HepG2 (cell line): ENCODE measurements around the gene ACOT8. TPM values are rescaled to one million over a fixed set of nuclear protein-coding genes. Genes with fewer than 3 reads are reported as not detected.
A peak's percentile ranks its signal among the peaks of the same experiment; 100 is the strongest.

Experiments used
- CERS6 ChIP-seq: sonication (generic); formaldehyde crosslinking; IDR thresholded peaks from 2 replicates; pipeline ENCODE4 v1.5.0; 2020; ENCODE audit warnings: missing genetic modification reagents
- DMAP1 ChIP-seq: IDR thresholded peaks from 2 replicates; pipeline ENCODE4 v1.6.1; 2016
- HNF4A ChIP-seq: sonication (generic); formaldehyde crosslinking; IDR thresholded peaks from 2 replicates; pipeline ENCODE4 v1.4.0; 2020; ENCODE audit warnings: missing genetic modification reagents
- ISL2 ChIP-seq: sonication (generic); formaldehyde crosslinking; IDR thresholded peaks from 2 replicates; pipeline ENCODE4 v1.5.0; 2020; ENCODE audit warnings: missing genetic modification reagents
- MED8 ChIP-seq: sonication (generic); formaldehyde crosslinking; IDR thresholded peaks from 2 replicates; pipeline ENCODE4 v1.8.1; 2023; ENCODE audit warnings: mild to moderate bottlenecking, missing genetic modification reagents; ENCODE audit not compliant: insufficient replicate concordance
- MLX ChIP-seq: IDR thresholded peaks from 2 replicates; pipeline ENCODE4 v1.6.1; 2016
- NFYB ChIP-seq: sonication (generic); formaldehyde crosslinking; IDR thresholded peaks from 2 replicates; pipeline ENCODE4 v1.4.0; 2020; ENCODE audit warnings: missing genetic modification reagents
- NONO ChIP-seq, 2 experiments: fragments of 450-650 bp in 1 of 2; sonication (generic) in 1 of 2; formaldehyde crosslinking in 1 of 2; IDR thresholded peaks in 1 of 2; conservative IDR thresholded peaks in 1 of 2; 2 replicates each; pipeline versions ENCODE4 v1.6.1 to v1.8.0; 2017 to 2022; ENCODE audit warnings: mild to moderate bottlenecking in 1 of 2, missing genetic modification reagents in 1 of 2, moderate library complexity in 1 of 2
- NPAS2 ChIP-seq: sonication (generic); formaldehyde crosslinking; IDR thresholded peaks from 2 replicates; pipeline ENCODE4 v1.8.0; 2022; ENCODE audit warnings: mild to moderate bottlenecking, missing genetic modification reagents, borderline replicate concordance
- POGZ ChIP-seq: sonication (generic); formaldehyde crosslinking; IDR thresholded peaks from 2 replicates; pipeline ENCODE4 v1.4.0; 2020; ENCODE audit warnings: mild to moderate bottlenecking, missing genetic modification reagents
- PPARG ChIP-seq: conservative IDR thresholded peaks from 2 replicates; pipeline ENCODE4 v1.6.1; 2016; ENCODE audit warnings: missing biosample characterization, missing genetic modification reagents
- SPEN ChIP-seq: sonication (generic); formaldehyde crosslinking; IDR thresholded peaks from 2 replicates; pipeline ENCODE4 v1.5.1; 2020; ENCODE audit warnings: low read depth, mild to moderate bottlenecking, missing genetic modification reagents
- SRF ChIP-seq: IDR thresholded peaks from 2 replicates; pipeline ENCODE4 v1.6.1; 2011; ENCODE audit warnings: mild to moderate bottlenecking, low read depth, low read length, moderate library complexity
- TBX2 ChIP-seq: sonication (generic); formaldehyde crosslinking; IDR thresholded peaks from 2 replicates; pipeline ENCODE4 v1.5.0; 2020; ENCODE audit warnings: missing genetic modification reagents, mild to moderate bottlenecking, borderline replicate concordance
- TCF7 ChIP-seq: sonication (generic); IDR thresholded peaks from 2 replicates; pipeline ENCODE4 v1.6.1; 2016; ENCODE audit warnings: antibody characterized with exemption, low read depth
- TFDP1 ChIP-seq: IDR thresholded peaks from 2 replicates; pipeline ENCODE4 v1.6.1; 2016; ENCODE audit warnings: missing compliant biosample characterization, missing genetic modification reagents, borderline replicate concordance
- THAP8 ChIP-seq: sonication (generic); formaldehyde crosslinking; IDR thresholded peaks from 2 replicates; pipeline ENCODE4 v1.5.1; 2020; ENCODE audit warnings: missing genetic modification reagents, mild to moderate bottlenecking, borderline replicate concordance
- TOE1 ChIP-seq: sonication (generic); formaldehyde crosslinking; IDR thresholded peaks from 2 replicates; pipeline ENCODE4 v1.4.0; 2020; ENCODE audit warnings: mild to moderate bottlenecking, missing genetic modification reagents
- WIZ ChIP-seq: sonication (generic); formaldehyde crosslinking; IDR thresholded peaks from 2 replicates; pipeline ENCODE4 v1.5.1; 2020; ENCODE audit warnings: mild to moderate bottlenecking, missing genetic modification reagents
- YEATS4 ChIP-seq: sonication (generic); formaldehyde crosslinking; IDR thresholded peaks from 2 replicates; pipeline ENCODE4 v1.4.0; 2020; ENCODE audit warnings: missing genetic modification reagents, borderline replicate concordance
- polyA plus RNA-seq, 8 experiments: library from polyadenylated mRNA; depleted of rRNA in 3 of 8; stranded (reverse) in 7 of 8; unstranded in 1 of 8; fragments of >200 nt; fragmentation: Illumina TruSeq in 4 of 8; extraction: Trizol in 4 of 8; gene quantifications; 2 replicates each; pipeline versions ENCODE4 v1.2.1 to v1.2.3, GENCODE V29; 2011 to 2016; ENCODE audit warnings: low read depth in 4 of 8, missing spikeins in 1 of 8, mixed read lengths in 1 of 8; ENCODE audit not compliant: insufficient read depth in 1 of 8
- total RNA-seq, 5 experiments: library from RNA; depleted of rRNA; stranded (reverse); fragments of >200 nt; fragmentation: Illumina TruSeq; extraction: Trizol; gene quantifications; 2 replicates each; pipeline ENCODE4 v1.2.3, GENCODE V29; 2016; ENCODE audit warnings: low read depth in 1 of 5
- TF ChIP-seq, protein P1 (sequence below): sonication (generic); formaldehyde crosslinking; IDR thresholded peaks from 2 replicates; pipeline ENCODE4 v1.4.0; 2020; ENCODE audit warnings: low read depth, mild to moderate bottlenecking, missing genetic modification reagents
- TF ChIP-seq, protein P2 (sequence below): sonication (generic); formaldehyde crosslinking; IDR thresholded peaks from 2 replicates; pipeline ENCODE4 v1.5.0; 2020; ENCODE audit warnings: mild to moderate bottlenecking, missing genetic modification reagents

The ACOT8 gene
- total and polyA plus RNA-seq, 2 of the 13 experiments (the other 11 are each of a cell fraction or from before 2014, with no cell fraction given): 31.4 to 45.5 TPM

DNA sequence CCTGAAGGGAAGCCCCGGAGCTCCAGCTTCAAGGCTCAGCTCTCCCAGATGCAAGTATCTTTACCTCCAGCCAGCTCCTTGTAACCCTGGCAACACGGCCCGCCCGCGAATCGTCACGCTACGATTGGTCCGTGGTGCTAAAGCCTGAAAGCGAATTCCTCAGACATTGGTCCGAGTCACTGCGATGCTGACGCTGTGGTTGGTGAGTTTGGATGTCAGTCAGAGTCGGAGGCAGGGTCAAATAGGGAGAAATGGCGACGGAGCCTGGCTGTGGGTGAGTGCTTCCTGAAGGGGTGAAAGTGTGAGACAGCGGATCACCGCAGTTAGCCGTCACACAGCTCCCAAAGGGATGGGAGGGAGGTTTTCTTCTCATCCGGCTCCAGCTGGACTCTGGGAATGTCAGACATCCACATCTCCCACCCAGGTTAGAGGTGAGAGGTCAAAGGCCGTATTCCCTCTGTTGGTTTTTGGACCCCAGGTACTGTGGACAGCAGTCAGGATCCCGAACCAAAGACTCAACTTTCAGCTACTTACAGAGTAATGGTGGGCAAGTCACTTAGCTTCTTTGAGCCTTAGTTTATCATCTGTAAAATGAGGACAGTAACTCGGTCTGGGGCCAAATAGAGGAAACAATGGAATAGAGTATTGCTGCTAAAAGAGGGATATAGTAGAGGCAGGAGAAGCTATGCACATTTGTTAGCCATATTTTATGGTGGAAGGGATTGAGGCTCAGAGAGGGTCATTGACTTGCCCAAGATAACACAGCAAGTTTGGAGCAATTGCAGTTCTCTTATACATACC, 24.0 kb upstream of the ACOT8 start, which contains the start of gene ZSWIM1 (continued):
- TF ChIP-seq, protein P1, sequence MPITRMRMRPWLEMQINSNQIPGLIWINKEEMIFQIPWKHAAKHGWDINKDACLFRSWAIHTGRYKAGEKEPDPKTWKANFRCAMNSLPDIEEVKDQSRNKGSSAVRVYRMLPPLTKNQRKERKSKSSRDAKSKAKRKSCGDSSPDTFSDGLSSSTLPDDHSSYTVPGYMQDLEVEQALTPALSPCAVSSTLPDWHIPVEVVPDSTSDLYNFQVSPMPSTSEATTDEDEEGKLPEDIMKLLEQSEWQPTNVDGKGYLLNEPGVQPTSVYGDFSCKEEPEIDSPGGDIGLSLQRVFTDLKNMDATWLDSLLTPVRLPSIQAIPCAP (CRISPR knock-in tag): no peak
- TF ChIP-seq MLX (CRISPR knock-in tag): 0 out of 2 replicates have a peak, but pooled peaks have one; percentile 47
- no peak for TF ChIP-seq THAP8 (CRISPR knock-in tag)
- peak; percentile 83 for TF ChIP-seq PPARG
- TF ChIP-seq NPAS2 (CRISPR knock-in tag): no peak
- TF ChIP-seq DMAP1: peak; percentile 53; the same call in 1 of the 2 replicates
- TF ChIP-seq CERS6 (CRISPR knock-in tag): no peak
- TF ChIP-seq NFYB (CRISPR knock-in tag): peak; percentile 100
- TF ChIP-seq TOE1: peak; percentile 91; the same call in 1 of the 2 replicates
- peak; percentile 55; the same call in 1 of the 2 replicates for TF ChIP-seq SRF
- TF ChIP-seq TCF7: no peak
- peak; percentile 75 for TF ChIP-seq POGZ (CRISPR knock-in tag)
- peak; percentile 46 for TF ChIP-seq MED8 (CRISPR knock-in tag)
- TF ChIP-seq NONO (IDR thresholded peaks at IDR 0.05): no peak
- peak; percentile 84 for TF ChIP-seq NONO (CRISPR knock-in tag; conservative IDR thresholded peaks at IDR 0.05)
- peak; percentile 58; the same call in 1 of the 2 replicates for TF ChIP-seq SPEN (CRISPR knock-in tag)
- TF ChIP-seq TBX2 (CRISPR knock-in tag): peak; percentile 87
- TF ChIP-seq WIZ (CRISPR knock-in tag): 0 out of 2 replicates have a peak, but pooled peaks have one; percentile 6
- peak; percentile 67; the same call in 1 of the 2 replicates for TF ChIP-seq TFDP1 (CRISPR knock-in tag)
- TF ChIP-seq YEATS4 (CRISPR knock-in tag): peak; percentile 95
- TF ChIP-seq HNF4A (CRISPR knock-in tag): peak; percentile 90
- TF ChIP-seq, protein P2, sequence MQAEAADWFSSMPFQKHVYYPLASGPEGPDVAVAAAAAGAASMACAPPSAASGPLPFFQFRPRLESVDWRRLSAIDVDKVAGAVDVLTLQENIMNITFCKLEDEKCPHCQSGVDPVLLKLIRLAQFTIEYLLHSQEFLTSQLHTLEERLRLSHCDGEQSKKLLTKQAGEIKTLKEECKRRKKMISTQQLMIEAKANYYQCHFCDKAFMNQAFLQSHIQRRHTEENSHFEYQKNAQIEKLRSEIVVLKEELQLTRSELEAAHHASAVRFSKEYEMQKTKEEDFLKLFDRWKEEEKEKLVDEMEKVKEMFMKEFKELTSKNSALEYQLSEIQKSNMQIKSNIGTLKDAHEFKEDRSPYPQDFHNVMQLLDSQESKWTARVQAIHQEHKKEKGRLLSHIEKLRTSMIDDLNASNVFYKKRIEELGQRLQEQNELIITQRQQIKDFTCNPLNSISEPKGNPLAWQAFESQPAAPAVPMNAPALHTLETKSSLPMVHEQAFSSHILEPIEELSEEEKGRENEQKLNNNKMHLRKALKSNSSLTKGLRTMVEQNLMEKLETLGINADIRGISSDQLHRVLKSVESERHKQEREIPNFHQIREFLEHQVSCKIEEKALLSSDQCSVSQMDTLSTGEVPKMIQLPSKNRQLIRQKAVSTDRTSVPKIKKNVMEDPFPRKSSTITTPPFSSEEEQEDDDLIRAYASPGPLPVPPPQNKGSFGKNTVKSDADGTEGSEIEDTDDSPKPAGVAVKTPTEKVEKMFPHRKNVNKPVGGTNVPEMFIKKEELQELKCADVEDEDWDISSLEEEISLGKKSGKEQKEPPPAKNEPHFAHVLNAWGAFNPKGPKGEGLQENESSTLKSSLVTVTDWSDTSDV: no peak
- peak; percentile 59; the same call in 1 of the 2 replicates for TF ChIP-seq ISL2 (CRISPR knock-in tag)
